Ovary (tissue), 9 donors: ENCODE measurements around the gene CPNE9. TPM values are rescaled to one million over a fixed set of nuclear protein-coding genes. Genes with fewer than 3 reads are reported as not detected.

ENCODE experiments used
- DNase-seq, 5 donors: peaks; one replicate each; pipeline ENCODE4 v3.0.0-alpha.2; 2019 to 2020
- H3K27ac ChIP-seq, 2 donors: fragments of 200-600 bp; one replicate each; pipeline versions ENCODE4 v1.5.1 to v1.8.0; 2019 to 2022
- H3K27me3 ChIP-seq: fragments of 200-600 bp; one replicate; pipeline ENCODE4 v1.8.0; 2022
- H3K36me3 ChIP-seq: fragments of 200-600 bp; sonication (generic); one replicate; pipeline ENCODE4 v1.5.1; 2019
- H3K4me1 ChIP-seq: one replicate; pipeline ENCODE4 v1.8.1; 2013; ENCODE audit warnings: mild to moderate bottlenecking, moderate library complexity; ENCODE audit not compliant: insufficient read depth
- H3K4me3 ChIP-seq: fragments of 200-600 bp; sonication (generic); one replicate; pipeline ENCODE4 v1.5.1; 2017
- H3K9me3 ChIP-seq, 2 donors: fragments of 200-600 bp in 1 of 2; sonication (generic) in 1 of 2; one replicate each; pipeline versions ENCODE4 v1.5.1 to v1.8.1; 2013 to 2019; ENCODE audit warnings: mild to moderate bottlenecking in 1 of 2, moderate library complexity in 1 of 2
- CTCF ChIP-seq, 3 donors: fragments of 450-650 bp in 2 of 3; fragments of 200-600 bp in 1 of 3; IDR thresholded peaks; one replicate each; pipeline versions ENCODE4 v1.5.1 to v1.8.0; 2016 to 2022; ENCODE audit warnings: antibody characterized with exemption in 3 of 3, mild to moderate bottlenecking in 1 of 3
- EP300 ChIP-seq: sonication (generic); formaldehyde crosslinking; IDR thresholded peaks from one replicate; pipeline ENCODE4 v1.6.1; 2017; ENCODE audit warnings: antibody characterized with exemption
- POLR2A ChIP-seq: fragments of 450-650 bp; IDR thresholded peaks from one replicate; pipeline ENCODE4 v1.6.1; 2017; ENCODE audit warnings: antibody characterized with exemption, mild to moderate bottlenecking, moderate library complexity
- WGBS, 3 donors: extraction: QIAGEN DNeasy Blood & Tissue Kit in 1 of 3; methylation state at CpG; one replicate each; pipeline versions ENCODE4 v1.1.5 to v1.1.7; 2013 to 2017; 5-methylcytosine and 5-hydroxymethylcytosine counted together
- intact Hi-C, 4 donors: fragments of 100-400 bp; cut with DNase I; formaldehyde crosslinking; loops; one replicate each; pipeline versions ENCODE4 v1.11.0 to v1.15.1; 2022 to 2023
- polyA plus RNA-seq, 2 donors: library from polyadenylated mRNA; stranded (reverse); fragments of 200-250 nt in 1 of 2; fragments of 350-450 nt in 1 of 2; fragmentation: Illumina TruSeq in 1 of 2; extraction: RNeasy Lipid Tissue Mini Kit (QIAGEN cat#74804) in 1 of 2; gene quantifications; one replicate each; pipeline ENCODE4 v1.2.3, GENCODE V29; 2013 to 2014
- total RNA-seq, 7 donors: library from RNA; depleted of rRNA in 2 of 7; stranded (reverse); fragments of >200 nt in 2 of 7; fragmentation: NEBNext Ultra II Directional in 3 of 7; extraction: Animal tissue kit (Norgen Biotek cat#: 25700) in 3 of 7; gene quantifications; one replicate each; pipeline versions ENCODE4 v1.1.0 to v1.2.4, GENCODE V29; 2016 to 2023
- donor health status: DM: no; HTN: no; CAD: no; lungs with moderate emphysema.
- donor health status: DM: no; HTN: no; CAD: no.
- donor health status: Bipolar disorder and iron deficiency.
- donor health status: DM: yes; HTN: yes; CAD: no.
- donor health status: DM: no; HTN: no; CAD: no.
- donor health status: DM: yes; HTN: yes; CAD: no.

Gene CPNE9
- total and polyA plus RNA-seq, 9 donors, result 0.07 TPM; not detected in 8

GRCh38 chr3:9673752-9674151 lies 29.9 kb upstream of the CPNE9 start:
- Histone ChIP-seq H3K36me3 (no peaks in the 10 kb centered on the region), H3K27me3 (no peaks in the 10 kb centered on the region), H3K9me3 (no peaks in the 10 kb centered on the region), H3K4me3 (no peak overlapping the region), H3K27ac (no peak overlapping the region), H3K4me1 (peaks cover 10% of the 10 kb centered on the region)
- DNase-seq, result no peak
- TF ChIP-seq CTCF (IDR thresholded peaks at IDR 0.05) (no peak), EP300 (no peak), POLR2A (no peak)
- intact Hi-C loops, result no loop called here
- 98 to 100% (median 98%) methylated on average over 2 of the region's 2 CpGs for WGBS, 3 donors

GRCh38 chr3:9675736-9676290 lies 27.8 kb upstream of the CPNE9 start:
- H3K27me3 ChIP-seq, result no peaks in the 10 kb centered on the region
- H3K27ac ChIP-seq, result no peak overlapping the region
- no peaks in the 10 kb centered on the region for H3K36me3 ChIP-seq
- H3K4me1 ChIP-seq, result no peaks in the 10 kb centered on the region
- no peaks in the 10 kb centered on the region for H3K9me3 ChIP-seq
- intact Hi-C loops, result loop anchor here in 1 of 4 donors (1.0 kb wide), 1 partner anchor 10 kb away; no protein-coding TSS in a partner anchor
- H3K4me3 ChIP-seq, result no peak overlapping the region
- TF ChIP-seq CTCF (IDR thresholded peaks at IDR 0.05) (no peak), POLR2A (no peak), EP300 (no peak)
- DNase-seq, result no peak
- 64 to 72% (median 66%) methylated on average over 5 of the region's 5 CpGs for WGBS, 3 donors

DNA sequence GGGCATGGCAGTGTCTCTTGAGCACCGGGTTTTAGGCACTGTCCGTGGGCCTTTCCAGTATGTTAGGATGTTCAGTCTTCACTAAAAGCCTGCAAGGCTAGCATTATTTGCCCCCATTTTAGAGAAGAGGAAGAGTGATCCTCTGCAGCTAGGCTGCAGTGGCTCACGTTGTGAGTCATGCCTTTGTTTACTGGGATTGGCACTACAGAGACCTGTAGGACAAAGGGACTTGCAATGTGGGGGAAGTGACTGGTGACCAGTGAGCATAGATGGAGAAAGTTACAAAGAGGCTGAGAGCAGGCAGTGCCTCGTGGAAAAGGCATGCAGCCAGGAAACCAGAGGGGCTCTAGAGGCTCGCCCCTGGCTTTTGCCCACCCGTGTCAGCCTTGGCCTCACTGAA lies 26.8 kb upstream of the CPNE9 start:
- no peak overlapping the region for H3K27ac ChIP-seq
- no peaks in the 10 kb centered on the region for H3K4me1 ChIP-seq
- H3K4me3 ChIP-seq, result no peak overlapping the region
- no peak for TF ChIP-seq POLR2A
- TF ChIP-seq EP300, result no peak
- TF ChIP-seq CTCF (IDR thresholded peaks at IDR 0.05), result no peak
- H3K9me3 ChIP-seq, result no peaks in the 10 kb centered on the region
- intact Hi-C loops, result loop anchor here in 1 of 4 donors (1.0 kb wide), 1 partner anchor 10 kb away; no protein-coding TSS in a partner anchor
- no peaks in the 10 kb centered on the region for H3K36me3 ChIP-seq
- WGBS, 3 donors, result 78 to 85% (median 82%) methylated on average over 6 of the region's 6 CpGs
- no peaks in the 10 kb centered on the region for H3K27me3 ChIP-seq
- no peak for DNase-seq

DNA sequence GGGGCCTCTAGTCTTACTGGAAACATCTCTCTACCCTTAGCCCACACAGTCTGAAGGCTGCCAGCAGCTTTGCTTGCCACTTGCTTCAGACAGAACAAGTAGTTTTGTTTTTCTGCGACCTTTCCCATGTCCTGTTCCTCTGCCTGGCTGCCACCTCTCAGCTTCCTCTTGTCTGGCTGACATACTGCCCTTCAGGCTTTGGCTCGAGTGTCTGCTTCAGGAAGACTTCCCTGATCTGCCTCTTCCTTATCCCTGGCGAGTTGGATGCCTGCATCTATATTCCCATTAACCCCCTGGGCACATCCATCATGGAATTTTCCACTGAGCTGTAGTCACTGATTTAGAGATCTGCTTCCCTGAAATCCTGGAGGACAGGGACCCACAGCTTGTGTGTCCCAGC lies 25.1 kb upstream of the CPNE9 start:
- no peak overlapping the region for H3K27ac ChIP-seq
- intact Hi-C loops, result no loop called here

More for the DNA sequence above, 25.1 kb upstream of the CPNE9 start:
- Histone ChIP-seq H3K9me3 (no peaks in the 10 kb centered on the region), H3K4me3 (no peak overlapping the region), H3K36me3 (no peaks in the 10 kb centered on the region), H3K4me1 (no peaks in the 10 kb centered on the region), H3K27me3 (no peaks in the 10 kb centered on the region)
- TF ChIP-seq CTCF (IDR thresholded peaks at IDR 0.05), result no peak
- no peak for TF ChIP-seq EP300
- no peak for TF ChIP-seq POLR2A
- DNase-seq, result no peak
- 70 to 86% (median 80%) methylated on average over 3 of the region's 3 CpGs for WGBS, 3 donors
